CD8-positive, alpha-beta memory T cell (primary cell): ENCODE measurements around the gene MYO18B. TPM values are rescaled to one million over a fixed set of nuclear protein-coding genes. Genes with fewer than 3 reads are reported as not detected.
A peak's percentile ranks its signal among the peaks of the same experiment; 100 is the strongest.

Source experiments
- CTCF ChIA-PET: fragments of 350-600 bp; sonication (Branson Sonifier 250); formaldehyde crosslinking; loops from one replicate; lab custom pipeline; 2021; ENCODE audit warnings: antibody characterized with exemption; lab: Charles Lee
- POLR2A ChIA-PET: fragments of 350-600 bp; sonication (Branson Sonifier 250); formaldehyde crosslinking; loops from one replicate; lab custom pipeline; 2021; ENCODE audit warnings: antibody characterized with exemption; lab: Charles Lee
- DNase-seq, 5 donors: peaks; one replicate each; pipeline versions ENCODE4 v3.0.0 to v3.0.0-alpha.2; 2020 to 2022; ENCODE audit warnings: mixed read lengths in 1 of 5
- H3K27ac ChIP-seq: one replicate; pipeline ENCODE4 v1.7.0; 2013; ENCODE audit warnings: low read depth, mild to moderate bottlenecking, low read length, moderate library complexity
- H3K27me3 ChIP-seq: 2 replicates; pipeline ENCODE4 v1.7.0; 2013; ENCODE audit warnings: low read length, mild to moderate bottlenecking; ENCODE audit not compliant: insufficient read depth, poor library complexity, severe bottlenecking
- H3K36me3 ChIP-seq: 2 replicates; pipeline ENCODE4 v1.7.0; 2013; ENCODE audit warnings: mild to moderate bottlenecking, low read length, moderate library complexity; ENCODE audit not compliant: insufficient read depth
- H3K4me1 ChIP-seq: 2 replicates; pipeline ENCODE4 v1.7.0; 2013; ENCODE audit warnings: mild to moderate bottlenecking, low read length, moderate library complexity; ENCODE audit not compliant: insufficient read depth
- H3K4me3 ChIP-seq: 2 replicates; pipeline ENCODE4 v1.7.0; 2013; ENCODE audit warnings: mild to moderate bottlenecking, low read length
- H3K9me3 ChIP-seq: 2 replicates; pipeline ENCODE4 v1.7.0; 2013; ENCODE audit warnings: mild to moderate bottlenecking, low read length
- H3K27ac Mint-ChIP-seq, 8 donors: one replicate each; pipeline ENCODE4 v1.8.0; 2020 to 2021; ENCODE audit warnings: mixed read lengths in 8 of 8, mild to moderate bottlenecking in 6 of 8, inconsistent platforms in 3 of 8, moderate library complexity in 3 of 8
- H3K27me3 Mint-ChIP-seq, 2 donors: one replicate each; pipeline ENCODE4 v1.8.0; 2020 to 2021; ENCODE audit warnings: mixed read lengths in 2 of 2, mild to moderate bottlenecking in 1 of 2, moderate library complexity in 1 of 2
- H3K36me3 Mint-ChIP-seq, 3 donors: one replicate each; pipeline ENCODE4 v1.8.0; 2020 to 2021; ENCODE audit warnings: mixed read lengths in 3 of 3, inconsistent platforms in 1 of 3, mild to moderate bottlenecking in 1 of 3
- H3K4me1 Mint-ChIP-seq, 3 donors: one replicate each; pipeline ENCODE4 v1.8.0; 2020 to 2021; ENCODE audit warnings: mixed read lengths in 3 of 3, inconsistent platforms in 1 of 3, mild to moderate bottlenecking in 1 of 3
- H3K4me3 Mint-ChIP-seq, 7 donors: one replicate each; pipeline ENCODE4 v1.8.0; 2020 to 2021; ENCODE audit warnings: mixed read lengths in 7 of 7, mild to moderate bottlenecking in 6 of 7, moderate library complexity in 4 of 7, inconsistent platforms in 2 of 7
- H3K9me3 Mint-ChIP-seq, 5 donors: one replicate each; pipeline ENCODE4 v1.8.0; 2020 to 2022; ENCODE audit warnings: mixed read lengths in 5 of 5, mild to moderate bottlenecking in 3 of 5, moderate library complexity in 2 of 5, inconsistent platforms in 1 of 5
- polyA plus RNA-seq: library from polyadenylated mRNA; unstranded; fragments of 300-500 nt; fragmentation: Illumina TruSeq; gene quantifications from one replicate; pipeline ENCODE4 v1.2.3, GENCODE V29; 2021
- total RNA-seq, 2 experiments: library from RNA; stranded (reverse); gene quantifications; one replicate each; pipeline ENCODE4 v1.2.3, GENCODE V29; 2021

MYO18B gene
- total and polyA plus RNA-seq, 3 experiments from 2014 or later: 0.06 to 0.84 (median 0.59) TPM

DNA sequence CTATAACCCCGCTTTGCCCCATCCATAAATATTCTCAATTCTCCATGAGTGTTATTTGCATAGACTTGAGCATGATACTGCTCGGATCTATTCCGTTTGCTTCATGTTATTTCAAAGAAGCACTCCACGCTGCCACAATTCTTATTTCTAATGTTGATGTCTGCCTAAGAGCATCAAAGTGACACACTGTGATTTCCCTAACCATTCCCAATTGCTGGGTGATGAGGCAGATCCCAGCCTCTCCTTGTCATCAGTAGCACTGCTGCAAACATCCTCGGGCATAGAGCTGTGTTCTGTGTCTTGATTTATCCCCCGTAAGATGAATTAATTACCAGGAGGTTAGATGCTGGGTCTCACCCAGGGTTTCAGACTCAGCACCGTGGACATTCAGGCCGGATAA, 249.0 kb downstream of the MYO18B start:
- no peak overlapping the region for H3K4me3 ChIP-seq
- Mint-ChIP-seq H3K4me1 (peaks cover 0 to 1% (median 0%) of the 10 kb centered on the region in 3 donors), H3K9me3 (no peaks in the 10 kb centered on the region), H3K27me3 (peaks cover 7 to 8% of the 10 kb centered on the region in 2 donors), H3K36me3 (no peaks in the 10 kb centered on the region), H3K27ac (no peak overlapping the region), H3K4me3 (no peak overlapping the region)
- H3K27ac ChIP-seq: no peak overlapping the region
- ChIA-PET POLR2A (no interaction called here), CTCF (no interaction called here)
- H3K9me3 ChIP-seq: no peaks in the 10 kb centered on the region
- no peaks in the 10 kb centered on the region for H3K36me3 ChIP-seq
- DNase-seq: no peak
- no peaks in the 10 kb centered on the region for H3K4me1 ChIP-seq
- H3K27me3 ChIP-seq: no peaks in the 10 kb centered on the region

- no peaks in the 10 kb centered on the region for H3K27me3 ChIP-seq
- Mint-ChIP-seq H3K36me3 (no peaks in the 10 kb centered on the region), H3K9me3 (no peaks in the 10 kb centered on the region), H3K27ac (peak overlapping the region in 1 of 8 donors; percentile 21), H3K4me3 (no peak overlapping the region), H3K4me1 (peaks cover 0 to 1% (median 0%) of the 10 kb centered on the region in 3 donors), H3K27me3 (peaks cover 4 to 14% of the 10 kb centered on the region in 2 donors)
- H3K4me3 ChIP-seq: no peak overlapping the region
- ChIA-PET POLR2A (no interaction called here), CTCF (no interaction called here)
- H3K27ac ChIP-seq: no peak overlapping the region
- no peaks in the 10 kb centered on the region for H3K4me1 ChIP-seq
- no peaks in the 10 kb centered on the region for H3K36me3 ChIP-seq
- no peaks in the 10 kb centered on the region for H3K9me3 ChIP-seq
- no peak for DNase-seq
These were observed 250.3 kb downstream of the MYO18B start for GRCh38 chr22:25992331-25992730.

GRCh38 chr22:25996669-25997068, 254.7 kb downstream of the MYO18B start:
- Mint-ChIP-seq H3K4me3 (no peak overlapping the region), H3K27ac (no peak overlapping the region), H3K27me3 (peaks cover 4 to 14% of the 10 kb centered on the region in 2 donors), H3K36me3 (no peaks in the 10 kb centered on the region), H3K9me3 (peaks cover 0 to 5% (median 0%) of the 10 kb centered on the region in 5 donors), H3K4me1 (no peaks in the 10 kb centered on the region)
- Histone ChIP-seq H3K4me1 (no peaks in the 10 kb centered on the region), H3K9me3 (no peaks in the 10 kb centered on the region), H3K36me3 (no peaks in the 10 kb centered on the region), H3K4me3 (no peak overlapping the region), H3K27ac (no peak overlapping the region), H3K27me3 (no peaks in the 10 kb centered on the region)
- DNase-seq: no peak
- ChIA-PET CTCF (no interaction called here), POLR2A (no interaction called here)

DNA sequence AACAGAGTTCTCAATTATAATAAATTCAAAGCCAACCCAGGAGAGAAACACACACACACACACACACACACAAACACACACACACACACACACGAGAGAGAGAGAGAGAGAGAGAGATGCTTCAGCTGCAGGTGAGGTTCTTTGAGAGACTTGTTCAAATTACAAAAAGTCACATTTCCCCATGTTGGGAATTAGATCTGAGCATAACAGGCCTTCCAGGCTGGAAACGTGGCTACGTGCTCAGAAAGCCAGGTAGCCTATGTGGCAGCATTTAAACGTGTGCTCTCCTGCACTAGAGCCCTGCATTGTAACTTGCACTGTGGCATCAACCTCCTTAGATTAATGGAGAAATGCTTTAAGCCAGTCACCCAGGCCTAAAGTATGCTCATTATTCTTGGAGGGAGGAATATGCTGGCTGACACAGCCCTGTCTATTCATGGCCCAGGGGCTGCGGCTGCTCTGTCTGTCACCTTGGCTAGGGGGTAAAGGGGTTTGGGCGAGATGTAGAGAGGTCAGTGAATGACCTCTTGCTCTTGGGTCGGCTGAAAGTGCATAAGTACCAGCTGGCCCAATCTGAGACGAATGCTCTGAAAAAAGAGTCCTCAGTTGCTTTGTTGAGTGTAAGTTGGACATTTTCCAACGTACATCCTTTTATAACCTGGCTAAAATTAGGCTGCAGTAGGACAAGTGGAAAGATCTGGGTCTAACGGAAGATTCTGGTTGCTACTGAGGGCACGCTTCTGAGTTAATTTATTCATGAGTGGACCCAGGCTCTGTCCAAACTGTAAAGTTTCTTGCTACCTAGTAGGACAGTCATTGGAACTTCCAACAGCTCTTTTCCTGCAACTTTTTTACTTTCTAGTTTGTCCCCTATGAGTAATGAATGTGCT, 256.1 kb downstream of the MYO18B start:
- CTCF ChIA-PET: no interaction called here
- H3K36me3 Mint-ChIP-seq: no peaks in the 10 kb centered on the region

DNA sequence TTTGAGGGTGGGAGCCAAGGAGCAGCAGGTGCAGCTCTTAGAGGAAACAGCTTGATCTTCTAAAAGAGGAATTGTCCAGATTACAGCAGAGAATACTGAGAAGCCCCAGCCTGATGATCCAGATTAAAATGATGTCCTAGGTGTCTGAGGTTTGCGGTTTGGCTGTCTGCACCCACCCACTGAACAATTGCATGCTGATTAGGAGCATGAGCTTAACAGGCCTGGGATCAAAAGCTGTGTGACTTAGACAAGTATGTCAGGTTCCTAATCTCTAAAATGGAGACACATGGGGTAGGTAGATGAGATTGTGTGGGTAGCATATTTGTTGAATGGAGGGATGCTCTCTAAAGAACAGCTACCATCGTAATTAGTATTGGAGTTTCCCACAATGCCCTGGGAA, 260.5 kb downstream of the MYO18B start:
- H3K4me1 Mint-ChIP-seq: no peaks in the 10 kb centered on the region
- ChIA-PET CTCF (no interaction called here), POLR2A (no interaction called here)
- Histone ChIP-seq H3K27me3 (no peaks in the 10 kb centered on the region), H3K4me3 (no peak overlapping the region), H3K9me3 (no peaks in the 10 kb centered on the region), H3K36me3 (no peaks in the 10 kb centered on the region), H3K27ac (no peak overlapping the region), H3K4me1 (no peaks in the 10 kb centered on the region)
- no peak for DNase-seq
- no peak overlapping the region for H3K4me3 Mint-ChIP-seq
- H3K9me3 Mint-ChIP-seq: peaks cover 0 to 12% (median 7%) of the 10 kb centered on the region in 5 donors
- no peaks in the 10 kb centered on the region for H3K36me3 Mint-ChIP-seq
- H3K27ac Mint-ChIP-seq: no peak overlapping the region
- H3K27me3 Mint-ChIP-seq: peaks cover 0 to 3% of the 10 kb centered on the region in 2 donors

More for the DNA sequence above, 256.1 kb downstream of the MYO18B start:
- Histone ChIP-seq H3K4me3 (no peak overlapping the region), H3K27ac (no peak overlapping the region), H3K36me3 (no peaks in the 10 kb centered on the region), H3K27me3 (no peaks in the 10 kb centered on the region), H3K9me3 (no peaks in the 10 kb centered on the region), H3K4me1 (no peaks in the 10 kb centered on the region)
- Mint-ChIP-seq H3K4me3 (no peak overlapping the region), H3K9me3 (peaks cover 0 to 5% (median 0%) of the 10 kb centered on the region in 5 donors), H3K27me3 (peaks cover 4 to 14% of the 10 kb centered on the region in 2 donors), H3K27ac (no peak overlapping the region), H3K4me1 (no peaks in the 10 kb centered on the region)
- DNase-seq: no peak
- POLR2A ChIA-PET: no interaction called here

- no peaks in the 10 kb centered on the region for H3K4me1 ChIP-seq
- CTCF ChIA-PET: no interaction called here
- no peak overlapping the region for H3K27ac ChIP-seq
- Mint-ChIP-seq H3K27ac (no peak overlapping the region), H3K27me3 (peaks cover 0 to 9% of the 10 kb centered on the region in 2 donors), H3K4me3 (no peak overlapping the region), H3K9me3 (peaks cover 0 to 12% (median 7%) of the 10 kb centered on the region in 5 donors), H3K36me3 (no peaks in the 10 kb centered on the region), H3K4me1 (no peaks in the 10 kb centered on the region)
- H3K36me3 ChIP-seq: no peaks in the 10 kb centered on the region
- no peaks in the 10 kb centered on the region for H3K27me3 ChIP-seq
- H3K9me3 ChIP-seq: no peaks in the 10 kb centered on the region
- POLR2A ChIA-PET: interaction anchor here (0.6 kb wide), 1 partner anchor 20 kb away, joined by 3 read pairs; no protein-coding TSS in a partner anchor
- no peak overlapping the region for H3K4me3 ChIP-seq
- DNase-seq: no peak
These were observed 262.5 kb downstream of the MYO18B start for GRCh38 chr22:26004477-26004876.

DNA sequence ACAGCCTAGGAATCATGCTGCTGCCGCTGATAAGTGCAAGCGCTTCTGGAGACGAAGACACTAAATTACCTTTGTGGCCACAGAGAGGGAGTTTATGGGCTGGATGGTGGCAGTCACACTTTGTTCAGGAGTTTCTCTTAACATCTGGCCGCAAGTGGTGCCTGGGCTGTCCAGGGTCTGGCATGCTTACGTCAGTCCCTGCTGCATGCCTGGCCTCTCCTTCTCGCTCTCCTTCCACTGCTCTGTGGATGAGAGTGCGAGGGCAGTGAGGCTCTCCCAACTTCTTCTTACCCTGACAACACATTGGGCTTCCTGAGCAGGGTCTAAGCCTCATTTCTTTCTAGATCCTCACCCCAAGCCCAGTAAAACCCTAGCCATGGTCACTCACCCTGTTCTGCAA, 266.6 kb downstream of the MYO18B start:
- Histone ChIP-seq H3K27me3 (no peaks in the 10 kb centered on the region), H3K4me1 (no peaks in the 10 kb centered on the region), H3K36me3 (no peaks in the 10 kb centered on the region), H3K4me3 (no peak overlapping the region), H3K27ac (no peak overlapping the region), H3K9me3 (no peaks in the 10 kb centered on the region)
- no peaks in the 10 kb centered on the region for H3K4me1 Mint-ChIP-seq
- no peak for DNase-seq
- no peak overlapping the region for H3K4me3 Mint-ChIP-seq
- no peak overlapping the region for H3K27ac Mint-ChIP-seq
- H3K9me3 Mint-ChIP-seq: peaks cover 0 to 11% (median 5%) of the 10 kb centered on the region in 5 donors
- CTCF ChIA-PET: no interaction called here
- H3K27me3 Mint-ChIP-seq: peaks cover 0 to 6% of the 10 kb centered on the region in 2 donors
- H3K36me3 Mint-ChIP-seq: no peaks in the 10 kb centered on the region
- POLR2A ChIA-PET: no interaction called here

DNA sequence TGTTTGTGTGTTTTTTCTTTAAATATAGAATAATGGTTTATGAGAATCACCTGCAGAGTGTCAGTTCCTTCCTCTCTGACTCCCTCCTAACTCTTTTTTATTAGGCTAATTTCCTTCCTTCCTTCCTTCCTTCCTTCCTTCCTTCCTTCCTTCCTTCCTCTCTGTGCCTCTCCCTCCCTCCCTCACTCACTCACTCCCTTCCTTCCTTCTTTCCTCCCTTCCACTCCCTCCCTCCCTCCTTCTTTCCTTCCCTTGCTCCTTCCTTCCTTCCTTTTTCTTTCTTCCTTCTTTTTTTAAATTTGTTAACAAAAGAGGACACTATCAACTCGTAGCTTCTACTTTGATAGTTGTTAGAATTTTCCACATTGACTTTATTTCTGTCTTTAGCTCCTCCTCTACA, 274.9 kb downstream of the MYO18B start:
- Mint-ChIP-seq H3K27me3 (peaks cover 9 to 17% of the 10 kb centered on the region in 2 donors), H3K9me3 (peaks cover 0 to 3% (median 0%) of the 10 kb centered on the region in 5 donors), H3K4me3 (no peak overlapping the region), H3K4me1 (no peaks in the 10 kb centered on the region), H3K27ac (no peak overlapping the region), H3K36me3 (no peaks in the 10 kb centered on the region)
- ChIA-PET CTCF (no interaction called here), POLR2A (no interaction called here)
- no peaks in the 10 kb centered on the region for H3K4me1 ChIP-seq
- no peak overlapping the region for H3K4me3 ChIP-seq
- DNase-seq: no peak
- H3K9me3 ChIP-seq: no peaks in the 10 kb centered on the region
- H3K36me3 ChIP-seq: no peaks in the 10 kb centered on the region
- peaks cover 4% of the 10 kb centered on the region for H3K27me3 ChIP-seq
- no peak overlapping the region for H3K27ac ChIP-seq
